IPS-18c (cell line): ENCODE data around the gene MYH14.

Source experiments
- H3K4me3 ChIP-seq: 2 replicates; pipeline ENCODE4 v1.7.0; 2013; ENCODE audit warnings: low read depth, mild to moderate bottlenecking, low read length, moderate library complexity; ENCODE audit not compliant: insufficient read depth
- H3K9me3 ChIP-seq: one replicate; pipeline ENCODE4 v1.6.1; 2013; ENCODE audit warnings: mild to moderate bottlenecking, low read length, moderate library complexity; ENCODE audit not compliant: control insufficient read depth, insufficient read depth

The MYH14 gene

GRCh38 chr19:50290775-50291174 lies 87.4 kb downstream of the MYH14 start:
- Histone ChIP-seq H3K4me3 (no peak overlapping the region), H3K9me3 (peaks cover 3% of the 10 kb centered on the region)

DNA sequence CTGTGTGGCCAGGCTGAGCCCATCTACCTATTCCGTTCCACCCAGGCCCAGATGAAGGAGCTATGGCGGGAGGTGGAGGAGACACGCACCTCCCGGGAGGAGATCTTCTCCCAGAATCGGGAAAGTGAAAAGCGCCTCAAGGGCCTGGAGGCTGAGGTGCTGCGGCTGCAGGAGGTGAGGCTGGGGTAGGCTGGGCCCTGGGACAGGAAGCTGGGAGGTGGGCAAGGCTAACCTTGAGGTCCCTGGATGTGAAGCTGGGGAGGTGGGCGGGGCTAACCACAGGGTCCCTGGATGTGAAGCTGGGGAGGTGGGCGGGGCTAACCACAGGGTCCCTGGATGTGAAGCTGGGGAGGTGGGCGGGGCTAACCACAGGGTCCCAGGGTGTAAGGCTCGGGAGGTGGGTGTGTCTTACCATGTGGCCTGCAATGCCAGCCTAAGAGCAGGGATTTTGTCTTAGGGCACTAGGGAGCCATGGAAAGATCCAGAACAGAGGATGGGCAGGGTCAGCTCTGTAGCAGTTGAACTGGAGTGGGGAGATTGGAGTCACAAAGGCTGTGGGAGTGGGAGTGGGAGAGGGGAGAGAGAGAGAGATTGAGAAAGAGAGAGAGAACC lies 88.9 kb downstream of the MYH14 start:
- Histone ChIP-seq H3K9me3 (no peaks in the 10 kb centered on the region), H3K4me3 (no peak overlapping the region)

- Histone ChIP-seq H3K4me3 (no peak overlapping the region), H3K9me3 (no peaks in the 10 kb centered on the region)
Measured at GRCh38 chr19:50293263-50294004, 90.0 kb downstream of the MYH14 start.

- Histone ChIP-seq H3K4me3 (no peak overlapping the region), H3K9me3 (peaks cover 2% of the 10 kb centered on the region)
Measured at GRCh38 chr19:50300051-50300450, 96.6 kb downstream of the MYH14 start.

DNA sequence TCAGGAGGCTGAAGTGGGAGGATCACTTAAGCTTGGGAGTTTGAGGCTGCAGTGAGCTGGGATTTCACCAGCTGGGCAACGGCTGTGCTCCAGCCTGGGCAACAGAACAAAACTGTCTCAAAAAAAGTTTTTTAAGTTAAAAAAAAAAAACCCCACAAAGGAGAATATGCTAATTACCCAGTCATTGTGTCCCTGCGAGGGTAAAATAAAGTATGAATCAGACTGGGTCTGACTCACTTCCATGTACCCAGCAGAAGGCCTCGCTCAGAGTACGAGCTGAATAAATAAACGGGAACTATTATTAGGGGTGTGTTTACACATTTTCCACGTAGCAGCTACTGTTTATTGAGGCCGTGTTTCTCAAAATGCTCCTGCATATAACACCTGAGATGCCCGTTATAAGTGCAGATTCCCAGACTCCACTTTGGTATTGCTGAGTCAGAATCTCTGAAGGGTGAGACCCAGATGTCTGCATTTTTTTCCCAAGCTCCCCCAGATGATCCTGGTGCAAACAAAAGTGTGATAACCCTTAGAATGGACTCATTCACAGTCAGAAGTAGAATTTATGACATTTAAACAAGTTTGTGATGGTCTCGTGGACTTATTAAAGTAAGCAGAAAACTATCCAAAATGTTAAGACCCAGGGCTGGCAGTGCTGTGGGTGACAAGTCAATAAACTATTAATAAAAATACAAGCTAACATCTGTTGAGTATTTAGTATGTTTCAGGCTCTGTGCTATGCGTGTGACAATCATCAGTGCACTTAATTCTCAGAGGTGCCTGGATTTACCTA lies 97.6 kb downstream of the MYH14 start:
- peaks cover 2% of the 10 kb centered on the region for H3K9me3 ChIP-seq
- no peak overlapping the region for H3K4me3 ChIP-seq

- no peak overlapping the region for H3K4me3 ChIP-seq
Measured at GRCh38 chr19:50301607-50301971, 98.2 kb downstream of the MYH14 start.

GRCh38 chr19:50303558-50303957 lies 100.1 kb downstream of the MYH14 start:
- H3K4me3 ChIP-seq = no peak overlapping the region
- peaks cover 5% of the 10 kb centered on the region for H3K9me3 ChIP-seq

More at GRCh38 chr19:50301607-50301971, 98.2 kb downstream of the MYH14 start:
- H3K9me3 ChIP-seq = peaks cover 2% of the 10 kb centered on the region

- no peak overlapping the region for H3K4me3 ChIP-seq
- H3K9me3 ChIP-seq = peaks cover 3% of the 10 kb centered on the region
Measured at GRCh38 chr19:50308991-50309390, 105.6 kb downstream of the MYH14 start.

GRCh38 chr19:50309396-50310125 lies 106.1 kb downstream of the MYH14 start:
- Histone ChIP-seq H3K9me3 (peaks cover 3% of the 10 kb centered on the region), H3K4me3 (no peak overlapping the region)

DNA sequence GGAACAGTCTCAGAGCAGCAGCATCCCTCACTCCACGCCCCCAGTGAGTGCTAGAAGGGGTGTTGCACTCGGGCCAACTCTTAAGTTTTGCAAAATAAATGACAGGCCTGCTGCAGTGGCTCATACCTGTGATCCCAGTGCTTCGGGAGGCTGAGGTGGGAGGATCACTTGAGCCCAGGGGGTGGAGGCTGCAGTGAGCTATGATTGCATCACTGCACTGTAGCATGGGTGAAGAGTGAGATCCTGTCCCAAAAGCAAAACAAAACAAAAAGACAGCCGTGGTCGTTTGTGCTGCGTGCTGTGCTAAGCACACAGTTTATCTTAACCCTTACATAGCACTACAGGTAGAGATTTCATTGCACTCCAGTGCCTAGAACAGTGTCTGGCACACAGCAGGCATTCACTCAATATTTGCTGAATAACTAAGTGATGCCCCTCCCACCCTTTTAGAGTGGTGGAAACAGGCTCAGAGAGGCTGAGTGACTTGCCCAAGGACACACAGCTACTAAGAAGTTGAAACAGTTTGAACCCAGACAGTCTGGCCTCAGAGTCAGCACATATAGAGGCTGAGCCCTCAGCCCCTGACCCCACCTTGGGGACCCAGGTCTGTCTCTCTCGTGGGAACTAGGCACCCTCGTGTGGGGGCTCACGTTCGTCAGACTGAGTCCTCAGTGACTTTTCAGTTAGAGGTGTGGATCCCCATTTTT lies 107.5 kb downstream of the MYH14 start:
- Histone ChIP-seq H3K4me3 (no peak overlapping the region), H3K9me3 (peaks cover 3% of the 10 kb centered on the region)

DNA sequence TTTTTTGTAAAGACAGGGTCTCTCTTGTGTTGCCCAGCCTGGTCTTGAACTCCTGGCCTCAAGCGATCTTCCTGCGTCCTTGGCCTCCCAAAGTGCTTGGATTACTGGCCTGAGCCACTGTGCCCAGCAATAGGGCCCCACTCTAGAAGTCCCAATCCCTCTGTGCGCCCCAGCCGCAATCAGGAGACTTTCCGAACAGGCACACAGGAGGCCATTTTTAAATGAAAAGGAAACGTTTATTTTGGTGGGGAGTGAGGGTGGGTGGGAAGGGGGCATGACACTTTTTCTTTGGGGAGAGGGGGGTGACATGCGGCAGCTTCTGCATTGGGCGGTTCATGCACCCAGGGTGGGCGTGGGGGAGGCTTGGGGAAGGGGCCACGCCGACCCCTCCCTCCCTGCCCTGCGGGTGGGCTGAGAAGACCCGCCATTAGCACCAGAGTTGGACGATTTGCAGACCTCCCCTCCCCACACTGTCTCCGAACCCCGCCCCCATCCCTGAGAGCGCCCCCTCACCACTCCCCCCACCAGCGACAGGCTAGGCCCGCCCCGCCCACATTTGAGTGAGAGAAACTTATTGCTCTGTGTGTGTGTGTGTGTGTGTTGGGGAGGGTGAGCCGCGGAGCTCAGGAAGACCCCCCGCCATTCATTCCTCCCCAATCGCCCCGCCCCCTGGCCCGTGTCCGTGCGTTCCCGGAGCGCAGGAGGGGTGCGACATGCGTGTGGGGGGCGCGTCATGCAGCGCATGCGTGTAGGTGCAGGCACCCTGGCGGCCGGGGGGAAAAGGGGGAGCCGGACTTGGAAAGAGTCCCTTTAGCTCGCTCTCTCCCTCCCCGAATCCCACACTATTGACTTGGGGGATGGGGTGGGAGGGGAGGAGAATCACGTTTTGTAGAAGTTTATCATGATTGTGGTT lies 108.6 kb downstream of the MYH14 start:
- Histone ChIP-seq H3K9me3 (peaks cover 1% of the 10 kb centered on the region), H3K4me3 (peak overlapping the region; percentile 62)

DNA sequence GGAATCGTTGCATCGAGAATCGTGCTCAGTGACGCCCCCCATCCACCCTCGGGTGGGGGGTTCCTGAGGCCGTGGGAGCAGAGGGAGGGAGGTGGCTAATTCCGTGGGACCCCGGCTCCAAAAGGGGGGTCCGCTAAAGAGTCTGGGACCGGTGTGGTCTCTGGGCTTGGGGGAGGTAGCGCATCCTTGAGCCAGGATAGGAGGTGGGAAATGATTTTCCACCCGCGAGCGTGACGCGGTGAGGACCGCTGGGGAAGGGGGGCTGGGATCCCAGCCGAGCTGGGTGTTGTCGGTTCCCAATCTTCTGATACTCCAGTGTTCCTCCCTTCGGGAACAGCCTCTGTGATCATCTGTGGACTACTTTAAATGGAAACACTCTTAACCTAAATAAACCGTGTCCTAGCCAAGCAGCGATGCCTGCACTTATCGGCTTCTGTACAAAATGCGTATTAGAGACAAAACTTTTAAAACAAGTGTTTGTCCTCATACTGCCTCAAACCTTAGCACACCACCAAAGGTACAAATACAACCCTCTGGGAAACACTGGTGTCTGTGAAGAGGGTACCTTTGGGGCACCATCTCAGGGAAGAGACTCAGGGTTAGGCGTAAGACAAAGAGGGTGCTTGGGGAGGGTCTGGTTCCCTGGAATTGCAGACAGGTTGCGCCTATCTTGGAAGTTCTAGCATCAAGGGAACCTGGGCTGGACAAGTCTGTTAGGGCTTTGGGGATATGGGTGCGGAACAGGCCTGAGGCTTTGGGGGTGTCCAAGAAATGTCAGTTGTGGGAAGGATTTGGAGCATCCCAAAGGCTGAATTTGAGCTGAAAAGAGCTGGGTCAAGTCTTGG lies 109.8 kb downstream of the MYH14 start:
- Histone ChIP-seq H3K9me3 (no peaks in the 10 kb centered on the region), H3K4me3 (peak overlapping the region; percentile 57; the same call in 1 of the 2 replicates)

- H3K4me3 ChIP-seq = peak overlapping the region; percentile 57
Measured at GRCh38 chr19:50313812-50314536, 110.6 kb downstream of the MYH14 start.

DNA sequence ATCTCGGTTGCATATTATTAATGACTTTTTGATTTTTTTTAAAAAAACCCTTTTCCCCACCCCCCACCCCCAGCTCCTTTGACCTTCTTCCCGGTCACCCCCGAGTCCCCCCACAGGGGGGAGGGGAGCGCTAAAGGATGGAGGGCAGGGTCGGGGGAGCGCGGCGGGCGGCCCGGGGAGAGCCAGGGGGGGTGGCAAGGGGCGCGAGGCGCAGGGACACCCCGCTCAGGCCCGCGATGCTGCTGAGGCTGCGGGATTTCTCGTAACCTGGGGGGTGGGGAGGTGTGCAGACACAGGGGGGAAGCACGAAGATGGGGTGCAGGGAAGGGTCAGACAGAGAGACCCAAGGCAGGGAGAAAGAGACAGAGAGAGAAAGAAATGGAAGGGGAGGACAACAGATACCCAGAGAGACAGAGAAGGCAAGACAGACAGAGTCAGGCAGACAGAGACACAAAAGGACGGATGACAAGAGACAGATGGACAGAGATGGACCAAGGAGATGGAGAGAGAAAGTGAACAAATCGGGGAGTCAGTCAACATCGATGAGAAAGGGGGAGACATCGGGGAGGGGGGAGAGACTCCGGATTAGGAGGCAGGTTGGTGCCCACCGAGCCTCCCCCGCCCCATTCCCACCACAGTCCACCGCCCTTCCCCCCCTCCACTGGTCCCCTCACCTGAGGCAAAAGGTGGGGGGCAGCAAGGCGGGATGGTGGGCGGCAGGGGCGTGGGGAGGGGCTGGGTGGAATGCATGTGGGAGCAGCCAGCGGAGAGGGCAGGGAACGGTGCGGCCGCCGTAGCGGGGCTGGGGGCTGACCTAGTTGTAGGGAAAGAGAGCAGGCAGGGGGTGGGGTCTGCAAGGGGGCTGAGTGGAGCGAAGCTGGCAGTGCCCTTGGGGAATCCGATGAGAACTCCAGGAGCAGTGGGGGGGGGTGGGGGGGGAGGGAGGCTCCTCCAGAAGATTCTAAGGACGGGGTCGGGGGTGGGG lies 111.6 kb downstream of the MYH14 start:
- Histone ChIP-seq H3K4me3 (peak overlapping the region; percentile 52), H3K9me3 (no peaks in the 10 kb centered on the region)

More at GRCh38 chr19:50313812-50314536, 110.6 kb downstream of the MYH14 start:
- no peaks in the 10 kb centered on the region for H3K9me3 ChIP-seq
